Measurements from ENCODE around the gene SYNC. TPM values are rescaled to one million over a fixed set of nuclear protein-coding genes. Genes with fewer than 3 reads are reported as not detected.

SYNC gene
- 10 to 100 TPM; 12.0 to 33.5 (median 25.8) TPM for total RNA-seq

DNA sequence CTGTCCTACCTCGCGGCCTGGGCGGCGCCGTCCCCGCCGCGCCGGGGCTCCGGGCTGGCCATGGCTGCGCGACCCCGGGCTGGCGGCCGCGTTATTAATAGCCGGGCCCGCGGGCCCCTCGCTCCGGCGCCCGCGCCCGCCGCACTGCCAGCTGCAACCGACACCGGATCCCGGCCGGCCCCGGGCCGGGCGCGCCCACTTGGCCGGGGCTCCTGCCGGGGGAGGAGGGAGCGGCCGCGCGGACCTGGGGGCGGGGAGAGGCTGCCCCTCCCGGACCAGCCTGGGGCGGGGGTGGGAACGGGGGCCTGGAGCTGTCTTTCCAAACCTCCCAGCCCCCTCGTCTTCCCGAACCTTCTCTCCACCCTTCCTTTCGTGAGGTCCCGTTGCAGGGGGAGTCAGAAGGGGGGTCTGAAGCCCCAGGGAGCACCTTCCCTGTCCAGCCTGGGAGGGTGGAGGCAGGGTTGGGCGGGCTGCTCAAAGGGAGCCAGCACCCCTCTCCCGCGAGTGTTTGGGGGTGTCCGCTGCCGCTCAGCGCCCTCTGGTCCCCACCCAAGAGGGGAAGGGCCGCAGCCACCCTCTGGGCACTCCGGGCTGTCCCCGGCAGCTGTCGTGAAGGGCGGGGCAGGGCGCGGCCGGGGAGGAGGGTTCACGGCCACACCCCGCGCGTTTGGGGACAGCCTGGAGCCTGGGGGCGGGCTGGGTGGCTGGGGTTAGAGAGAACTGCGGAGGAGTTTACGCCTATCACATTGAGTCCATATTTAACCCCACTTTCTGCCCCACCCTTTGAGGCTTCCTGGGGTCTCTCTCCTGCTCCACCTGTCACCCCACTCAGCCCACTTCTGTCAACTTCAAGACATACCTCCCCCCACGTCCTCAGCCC is at the start of gene SYNC:
TSS of gene SYNC (minus strand) at position 172 of the 880 bp plus-strand sequence. CDS start at position 62, 110 bp downstream.
- H3K27me3 ChIP-seq, result peaks cover 0 to 10% (median 0%) of the 10 kb centered on the region in 4 donors
- H3K9me3 ChIP-seq, result no peaks in the 10 kb centered on the region
- peak; percentile 87 to 92 for DNase-seq
- peak; percentile 79 to 84 for ATAC-seq (ENCODE audit: low FRiP score in 2 of 2)
- TF ChIP-seq POLR2AphosphoS5 (IDR thresholded peaks at IDR 0.05) (peak; percentile 42 to 61), POLR2A (IDR thresholded peaks at IDR 0.05) (peak in 2 of 4 donors; percentile 29 to 76), EP300 (IDR thresholded peaks at IDR 0.05) (no peak)
- TF ChIP-seq, protein P1, sequence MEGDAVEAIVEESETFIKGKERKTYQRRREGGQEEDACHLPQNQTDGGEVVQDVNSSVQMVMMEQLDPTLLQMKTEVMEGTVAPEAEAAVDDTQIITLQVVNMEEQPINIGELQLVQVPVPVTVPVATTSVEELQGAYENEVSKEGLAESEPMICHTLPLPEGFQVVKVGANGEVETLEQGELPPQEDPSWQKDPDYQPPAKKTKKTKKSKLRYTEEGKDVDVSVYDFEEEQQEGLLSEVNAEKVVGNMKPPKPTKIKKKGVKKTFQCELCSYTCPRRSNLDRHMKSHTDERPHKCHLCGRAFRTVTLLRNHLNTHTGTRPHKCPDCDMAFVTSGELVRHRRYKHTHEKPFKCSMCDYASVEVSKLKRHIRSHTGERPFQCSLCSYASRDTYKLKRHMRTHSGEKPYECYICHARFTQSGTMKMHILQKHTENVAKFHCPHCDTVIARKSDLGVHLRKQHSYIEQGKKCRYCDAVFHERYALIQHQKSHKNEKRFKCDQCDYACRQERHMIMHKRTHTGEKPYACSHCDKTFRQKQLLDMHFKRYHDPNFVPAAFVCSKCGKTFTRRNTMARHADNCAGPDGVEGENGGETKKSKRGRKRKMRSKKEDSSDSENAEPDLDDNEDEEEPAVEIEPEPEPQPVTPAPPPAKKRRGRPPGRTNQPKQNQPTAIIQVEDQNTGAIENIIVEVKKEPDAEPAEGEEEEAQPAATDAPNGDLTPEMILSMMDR (IDR thresholded peaks at IDR 0.05), result no peak
- H3K36me3 ChIP-seq, result no peaks in the 10 kb centered on the region
- H3K4me1 ChIP-seq, result peaks cover 20 to 29% (median 26%) of the 10 kb centered on the region in 4 donors
- peak within 1 kb of the TSS; percentile 61 to 75 (median 73) for H3K4me3 ChIP-seq
- WGBS, 2 donors, result 2% methylated on average over 14 of the region's 70 CpGs
- peak within 1 kb of the TSS; percentile 67 to 91 (median 86) for H3K27ac ChIP-seq

GRCh38 chr1:32749771-32750170 is 47.2 kb upstream of the SYNC start:
- H3K36me3 ChIP-seq, result peaks cover 0 to 5% (median 0%) of the 10 kb centered on the region in 4 donors
- 62 to 76% methylated on average over 3 of the region's 3 CpGs for WGBS, 2 donors
- no peaks in the 10 kb centered on the region for H3K27me3 ChIP-seq
- H3K9me3 ChIP-seq, result no peaks in the 10 kb centered on the region
- peaks cover 16 to 28% (median 19%) of the 10 kb centered on the region in 4 donors for H3K4me1 ChIP-seq
- no peak overlapping the region for H3K27ac ChIP-seq
- TF ChIP-seq POLR2AphosphoS5 (IDR thresholded peaks at IDR 0.05), result no peak
- TF ChIP-seq, protein P1 (IDR thresholded peaks at IDR 0.05), result no peak
- DNase-seq, result no peak
- H3K4me3 ChIP-seq, result no peak overlapping the region
- ATAC-seq (ENCODE audit: low FRiP score in 2 of 2), result no peak

GRCh38 chr1:32749332-32749731 is 46.8 kb upstream of the SYNC start:
- Histone ChIP-seq H3K27ac (no peak overlapping the region), H3K9me3 (no peaks in the 10 kb centered on the region), H3K4me3 (no peak overlapping the region), H3K27me3 (no peaks in the 10 kb centered on the region), H3K36me3 (peaks cover 0 to 5% (median 0%) of the 10 kb centered on the region in 4 donors), H3K4me1 (peaks cover 13 to 23% (median 15%) of the 10 kb centered on the region in 4 donors)
- WGBS, 2 donors, result 71 to 83% methylated on average over 1 to 4 of the region's 4 CpGs
- TF ChIP-seq EP300 (IDR thresholded peaks at IDR 0.05), result no peak
- TF ChIP-seq, protein P1 (IDR thresholded peaks at IDR 0.05), result no peak
- no peak for TF ChIP-seq POLR2AphosphoS5 (IDR thresholded peaks at IDR 0.05)
- no peak for TF ChIP-seq POLR2A (IDR thresholded peaks at IDR 0.05)
- DNase-seq (no peak), ATAC-seq (ENCODE audit: low FRiP score in 2 of 2) (no peak)

GRCh38 chr1:32748926-32749325 is 46.4 kb upstream of the SYNC start:
- Histone ChIP-seq H3K27me3 (no peaks in the 10 kb centered on the region), H3K4me1 (peaks cover 10 to 21% (median 11%) of the 10 kb centered on the region in 4 donors), H3K9me3 (no peaks in the 10 kb centered on the region), H3K36me3 (peaks cover 0 to 5% (median 0%) of the 10 kb centered on the region in 4 donors), H3K27ac (no peak overlapping the region), H3K4me3 (no peak overlapping the region)
- no peak for TF ChIP-seq EP300 (IDR thresholded peaks at IDR 0.05)
- TF ChIP-seq, protein P1 (IDR thresholded peaks at IDR 0.05), result no peak
- no peak for TF ChIP-seq POLR2A (IDR thresholded peaks at IDR 0.05)
- no peak for TF ChIP-seq POLR2AphosphoS5 (IDR thresholded peaks at IDR 0.05)
- DNase-seq (no peak), ATAC-seq (ENCODE audit: low FRiP score in 2 of 2) (no peak)
- WGBS, 2 donors, result 82 to 91% methylated on average over 8 of the region's 8 CpGs
